MM.1S (cell line): Measurements from ENCODE around the gene SWSAP1.
"Not testable (repeated sequence)": the region's sequence is repeated elsewhere in the genome, so short reads cannot be mapped to it uniquely, and the experiment has no call there.

Source experiments
- CTCF ChIP-seq: fragments of 300-600 bp; sonication (generic); IDR thresholded peaks from 2 replicates; pipeline ENCODE4 v1.5.1; 2016; ENCODE audit warnings: antibody characterized with exemption, low read length, mixed read lengths
- EZH2 ChIP-seq: fragments of 300-600 bp; sonication (generic); optimal IDR thresholded peaks from 2 replicates; pipeline ENCODE3; 2017; ENCODE audit warnings: low read depth, mild to moderate bottlenecking, antibody characterized with exemption, low read length, mixed read lengths

GRCh38 chr19:11333838-11334237 is 40.6 kb upstream of the SWSAP1 start:
- TF ChIP-seq CTCF, EZH2: not testable (repeated sequence)
